HG03060 (cell line): ENCODE results near the gene CTNNA1.
"Not testable (repeated sequence)": the region's sequence is repeated elsewhere in the genome, so short reads cannot be mapped to it uniquely, and the experiment has no call there.

ENCODE experiments used
- ATAC-seq: cut with Tn5 transposase; IDR thresholded peaks from one replicate; pipeline ENCODE4 v1.9.1; 2021; ENCODE audit warnings: low read depth, moderate number of reproducible peaks; ENCODE audit not compliant: unreplicated experiment

Gene CTNNA1

DNA sequence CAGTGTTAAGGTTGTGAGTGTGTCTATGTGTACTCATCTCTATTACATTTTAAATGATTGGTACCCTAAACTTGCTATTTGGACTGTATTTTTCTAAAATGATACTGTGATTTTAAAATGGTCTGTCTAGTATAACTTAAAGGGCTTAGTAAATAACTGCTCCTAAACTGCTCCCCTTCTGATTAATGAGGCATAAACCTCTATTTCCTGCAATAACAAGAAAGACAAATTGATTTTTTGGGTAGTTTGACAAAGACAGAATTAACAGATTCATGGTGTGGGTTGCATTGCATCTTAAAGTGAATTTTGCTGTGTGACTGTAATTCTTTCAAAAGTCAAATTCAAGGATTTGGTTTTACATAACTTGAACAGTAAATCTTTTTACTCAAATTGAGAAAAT is 130.0 kb downstream of the CTNNA1 start:
- no peak for ATAC-seq

DNA sequence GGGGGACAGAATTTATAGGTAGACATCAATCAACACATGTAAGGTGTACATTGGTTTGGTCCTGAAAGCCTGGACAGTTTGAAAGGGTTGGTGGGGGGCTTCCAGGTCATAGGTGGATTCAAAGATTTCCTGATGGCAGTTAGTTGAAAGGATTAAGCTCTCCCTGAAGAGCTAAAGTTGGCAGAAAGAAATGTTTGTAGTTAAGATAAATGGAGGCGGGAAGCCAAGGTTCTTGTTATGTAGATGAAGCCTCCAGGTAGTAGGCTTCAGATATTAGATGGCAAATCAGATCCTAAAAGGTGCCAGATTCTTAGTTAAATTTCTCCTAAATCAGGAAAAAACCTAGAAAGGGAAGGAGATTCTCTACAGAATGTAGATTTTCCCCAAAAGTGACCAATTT is 130.9 kb downstream of the CTNNA1 start:
- ATAC-seq: no peak

DNA sequence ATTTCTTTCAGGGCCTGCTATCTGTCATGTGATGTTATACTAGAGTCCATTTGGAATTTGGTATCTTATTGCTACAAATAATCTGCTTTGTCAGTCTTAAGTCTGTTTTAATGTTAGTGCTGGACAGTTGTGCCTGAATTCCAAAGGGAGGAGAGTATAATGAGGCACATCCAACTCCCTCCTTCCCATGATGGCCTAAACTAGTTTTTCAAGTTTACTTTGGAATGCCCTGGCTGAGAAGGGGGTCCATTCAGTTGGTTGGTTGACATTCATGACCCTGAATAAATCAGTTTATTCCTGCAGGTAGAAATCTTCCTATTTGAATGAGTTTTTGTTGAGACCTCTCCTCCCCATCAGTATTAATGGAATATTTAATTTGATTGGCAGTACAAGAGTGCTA is 131.3 kb downstream of the CTNNA1 start:
- ATAC-seq: no peak

DNA sequence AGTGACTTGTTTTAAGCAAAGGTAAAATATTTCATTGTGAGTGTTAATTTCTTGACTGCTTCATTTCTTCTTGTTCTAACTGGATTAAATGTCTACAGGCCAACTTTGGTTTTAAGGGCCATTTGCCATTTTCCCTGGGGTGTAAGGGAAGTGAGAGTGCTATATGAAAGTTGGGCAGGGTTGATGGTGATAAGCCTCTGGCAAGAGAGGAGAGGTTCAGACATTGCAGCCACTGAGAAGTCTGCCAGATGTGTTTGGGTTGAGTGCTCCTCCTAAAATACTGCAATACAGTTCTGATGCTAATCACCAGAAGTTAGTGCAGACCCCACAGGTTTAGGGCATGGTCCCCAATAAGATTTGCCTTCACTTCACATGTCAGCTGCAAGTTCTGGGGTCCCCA is 136.8 kb downstream of the CTNNA1 start:
- no peak for ATAC-seq

DNA sequence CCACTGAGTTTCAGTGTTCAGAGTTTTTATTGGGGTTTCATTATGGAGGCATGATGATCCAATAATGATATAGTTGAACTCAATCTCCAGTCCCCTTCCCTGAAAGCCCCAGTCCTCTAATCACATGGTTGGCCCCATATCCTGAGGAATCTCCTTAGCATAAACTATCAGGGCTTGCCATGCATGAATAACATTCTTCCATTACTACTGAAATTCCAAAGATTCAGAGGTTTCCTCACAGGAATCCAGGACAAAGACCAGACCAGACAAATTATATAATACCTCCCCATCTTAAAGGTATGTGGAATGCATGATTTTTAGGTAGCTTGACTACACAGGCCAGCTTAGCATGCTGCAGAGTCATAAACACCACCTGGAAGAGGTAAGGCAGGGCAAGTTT is 137.4 kb downstream of the CTNNA1 start:
- ATAC-seq: no peak

DNA sequence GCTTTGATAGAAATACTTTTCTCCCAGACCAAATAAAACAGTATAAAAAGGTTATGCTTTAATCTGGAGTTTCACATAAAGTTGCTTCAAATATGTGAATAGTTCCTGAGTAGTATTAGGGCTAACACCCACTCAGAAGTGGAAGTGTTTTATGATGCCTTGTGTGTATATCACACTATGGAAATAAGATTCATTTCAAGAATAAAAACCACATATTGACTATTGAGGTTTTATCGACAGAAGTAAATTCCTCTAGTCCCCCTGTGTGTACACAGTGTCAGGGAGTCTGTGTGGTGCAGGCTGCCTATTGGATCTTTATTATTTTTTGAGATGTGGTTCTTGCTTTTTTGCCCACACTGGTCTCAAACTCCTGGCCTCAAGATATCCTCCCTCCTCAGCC is 142.7 kb downstream of the CTNNA1 start:
- ATAC-seq: no peak

DNA sequence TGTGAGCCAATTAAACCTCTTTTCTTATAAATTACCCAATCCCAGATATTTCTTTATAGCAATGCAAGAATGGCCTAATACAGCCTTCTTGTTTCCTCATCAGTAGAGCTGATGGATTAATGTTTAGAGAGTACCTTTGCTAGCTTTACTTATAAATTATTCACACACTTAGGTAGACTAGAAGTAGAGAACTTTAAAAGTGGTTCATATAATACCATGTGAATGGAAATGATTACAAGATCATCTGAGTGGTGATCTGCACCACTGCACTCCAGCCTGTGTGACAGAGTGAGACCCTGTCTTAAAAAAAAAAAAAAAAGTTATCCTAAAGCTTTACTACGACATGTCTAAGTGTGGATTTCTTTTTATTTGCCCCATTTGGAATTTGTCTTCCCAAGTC is 145.1 kb downstream of the CTNNA1 start:
- no peak for ATAC-seq

DNA sequence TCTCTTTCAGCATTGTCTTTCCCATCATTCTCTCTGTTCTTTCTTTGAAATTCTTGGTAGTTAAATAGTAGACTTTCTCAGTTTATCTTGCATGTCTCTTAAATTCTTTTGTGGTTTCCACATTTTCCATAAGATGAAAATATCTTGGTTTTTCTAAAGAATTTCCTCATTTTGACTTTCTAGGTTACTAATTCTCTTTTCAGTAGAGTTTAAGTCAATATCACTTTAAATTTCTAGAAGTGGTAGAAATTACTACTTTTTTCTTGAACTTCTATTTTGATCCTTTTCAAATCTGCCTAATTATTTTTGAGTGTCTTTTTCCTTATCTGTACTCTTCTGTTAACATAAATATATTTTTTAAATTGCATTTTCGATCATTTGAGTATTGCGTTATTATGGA is 145.5 kb downstream of the CTNNA1 start:
- no peak for ATAC-seq

DNA sequence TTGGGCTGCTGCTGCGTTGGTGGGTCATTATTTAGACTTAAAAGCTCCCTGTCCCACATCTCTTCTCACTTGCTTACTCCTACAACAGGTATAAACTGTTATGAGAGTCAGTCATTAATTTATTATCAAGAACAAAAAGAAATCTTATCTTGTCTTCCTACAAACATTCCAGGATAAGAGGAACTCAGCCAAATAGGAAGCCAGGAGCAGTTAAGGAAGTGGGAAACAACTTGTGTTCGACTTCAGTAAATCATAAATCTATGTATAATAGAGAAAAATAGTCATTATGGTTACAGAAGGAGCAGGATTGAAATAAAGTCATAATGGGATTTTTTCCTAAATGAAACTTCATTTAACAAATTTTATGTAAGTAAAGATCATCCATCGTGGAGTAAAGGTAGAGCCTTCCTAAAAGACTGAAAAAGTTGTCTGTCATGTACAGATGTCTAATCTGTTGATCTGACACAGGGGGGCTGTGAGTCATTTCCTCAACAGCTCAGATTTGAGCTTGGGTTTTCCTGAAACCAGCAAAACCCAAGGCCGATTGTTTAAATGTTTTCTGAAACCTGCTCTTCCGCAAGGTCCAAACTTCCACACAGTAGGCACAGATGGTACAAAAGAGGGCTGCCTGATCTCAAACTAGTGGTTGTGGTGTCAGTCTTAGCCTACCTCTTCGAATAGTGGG is 147.2 kb downstream of the CTNNA1 start:
- no peak for ATAC-seq

DNA sequence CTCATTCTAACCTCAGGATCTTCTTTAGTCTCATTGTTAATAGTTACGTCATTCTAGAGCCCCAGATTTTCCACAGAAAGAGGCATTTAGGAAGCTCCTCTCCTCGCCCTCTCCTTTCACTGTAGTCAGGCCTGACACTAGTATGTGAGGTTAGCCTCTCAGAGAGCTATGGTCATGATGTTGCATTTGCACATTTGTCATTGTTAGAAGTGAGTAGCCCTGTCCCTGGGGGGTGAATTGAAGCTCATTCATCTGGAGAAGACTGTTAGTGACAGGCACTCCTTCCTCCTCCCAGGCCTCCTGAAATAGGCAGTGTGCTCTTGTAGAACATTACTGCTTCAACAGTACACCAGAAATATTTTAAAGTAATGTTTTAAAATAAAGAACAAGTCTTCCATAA is 148.5 kb downstream of the CTNNA1 start:
- no peak for ATAC-seq

DNA sequence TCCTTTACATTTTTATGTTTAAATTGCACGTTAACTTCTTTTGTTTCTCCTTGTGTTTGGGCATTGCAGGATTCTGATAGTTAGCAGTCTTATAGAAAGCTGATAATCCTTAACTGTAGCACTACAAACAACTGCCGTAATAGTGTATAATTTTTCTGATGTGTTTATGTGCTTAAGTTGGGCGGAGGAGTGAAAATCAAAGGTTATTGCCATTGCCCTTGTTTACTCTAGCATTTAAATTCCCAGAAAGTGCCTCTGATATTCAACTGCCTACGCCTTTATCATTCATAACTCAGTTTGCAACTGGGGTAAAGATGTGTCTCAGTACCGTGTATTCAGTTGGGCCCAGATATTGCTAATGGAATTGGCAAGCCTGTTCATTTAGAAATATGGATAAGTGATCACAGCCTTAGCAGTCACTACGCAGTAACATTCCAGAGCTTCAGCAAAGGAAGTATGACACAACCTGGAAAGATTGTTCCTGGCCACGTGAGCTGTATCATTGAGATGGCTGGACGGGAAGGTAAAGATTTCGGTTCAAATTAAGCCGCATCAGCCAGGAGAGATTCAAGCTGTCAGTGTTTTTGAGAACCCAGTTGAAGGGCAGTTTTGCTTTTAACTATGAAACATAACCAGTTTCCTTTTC is 150.0 kb downstream of the CTNNA1 start:
- no peak for ATAC-seq

DNA sequence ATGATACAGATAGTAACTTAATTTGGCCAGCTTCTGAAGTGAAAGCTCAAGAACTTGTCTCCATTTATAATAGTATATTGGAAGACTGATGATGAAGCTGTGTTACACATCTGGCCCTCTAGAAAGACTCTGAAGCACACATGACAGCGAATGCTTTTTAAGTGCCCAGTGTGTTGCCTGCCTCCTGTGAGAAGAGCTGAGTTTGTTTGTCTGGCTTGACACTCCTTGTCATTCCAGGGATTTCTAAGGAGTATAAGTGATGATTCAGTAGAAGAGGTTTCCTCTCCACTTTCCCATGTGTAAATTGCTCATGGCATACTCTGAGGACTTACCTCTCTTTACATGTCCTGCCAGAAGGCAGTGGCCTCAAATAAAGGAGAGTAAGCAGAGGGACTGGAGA is 152.3 kb downstream of the CTNNA1 start:
- no peak for ATAC-seq

DNA sequence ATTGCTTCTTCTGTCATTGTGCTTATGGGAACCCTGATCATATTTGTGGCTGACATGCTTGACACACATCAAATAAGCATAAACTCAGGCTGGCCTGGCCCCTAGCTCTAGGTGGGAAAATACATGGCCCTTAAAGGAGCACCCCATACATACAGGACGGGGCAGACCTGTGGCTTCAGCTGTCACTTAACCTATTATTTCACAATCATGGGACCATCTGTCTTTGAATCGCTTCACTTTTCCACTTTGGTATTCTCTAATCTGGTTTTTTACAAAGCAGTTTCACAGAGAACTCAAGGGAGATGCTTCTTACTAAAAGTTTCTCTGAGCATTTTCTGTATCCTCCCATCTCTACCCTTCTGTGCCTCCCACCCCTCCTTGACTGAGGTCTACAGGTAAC is 156.5 kb downstream of the CTNNA1 start:
- ATAC-seq: no peak

DNA sequence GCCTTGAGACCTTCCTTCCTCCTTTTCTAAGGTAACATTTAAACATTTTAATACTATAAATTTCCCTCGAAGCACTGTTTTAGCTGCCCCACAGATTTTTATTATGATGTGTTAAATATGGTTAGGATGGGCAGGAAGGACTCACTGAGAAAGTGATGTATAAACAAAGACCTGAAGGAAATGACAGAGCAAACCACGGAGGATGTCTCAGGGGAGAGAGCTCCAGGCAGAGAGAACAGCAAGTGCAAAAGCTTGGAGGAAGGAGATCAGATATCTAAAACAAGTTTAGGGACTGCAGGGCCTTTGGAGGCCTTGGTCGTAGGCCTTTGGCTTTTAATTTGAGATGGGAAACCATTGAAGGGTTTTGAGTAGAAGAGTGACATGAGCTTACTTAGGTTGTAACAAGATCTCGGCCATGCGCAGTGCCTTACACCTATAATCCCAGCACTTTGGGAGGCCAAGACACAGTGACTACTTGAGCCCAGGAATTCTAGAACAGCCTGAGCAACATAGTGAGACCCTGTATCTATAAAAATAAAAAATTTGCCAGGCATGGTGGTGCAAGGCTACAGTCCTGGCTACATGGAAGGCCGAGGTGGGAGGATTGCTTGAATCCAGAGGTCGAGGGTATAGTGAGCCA is 157.4 kb downstream of the CTNNA1 start:
- ATAC-seq: no peak

DNA sequence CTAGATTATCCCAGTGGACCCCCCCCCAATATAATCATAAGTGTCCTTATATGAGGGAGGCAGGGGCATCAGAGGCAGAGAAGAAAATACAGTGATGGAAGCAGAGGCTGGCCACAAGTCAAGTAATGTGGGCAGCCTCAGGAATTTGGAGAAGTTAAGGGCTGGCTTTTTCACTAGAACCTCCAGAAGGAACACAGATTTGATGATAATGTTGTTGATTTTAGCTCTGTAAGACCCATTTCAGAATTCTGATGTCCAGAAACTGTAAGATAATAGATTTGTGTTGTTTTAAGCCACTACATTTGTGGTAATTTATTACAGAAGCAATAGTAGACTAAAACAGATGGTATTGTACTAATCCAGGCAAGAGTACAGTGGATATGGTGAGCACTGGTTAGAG is 158.2 kb downstream of the CTNNA1 start:
- no peak for ATAC-seq

DNA sequence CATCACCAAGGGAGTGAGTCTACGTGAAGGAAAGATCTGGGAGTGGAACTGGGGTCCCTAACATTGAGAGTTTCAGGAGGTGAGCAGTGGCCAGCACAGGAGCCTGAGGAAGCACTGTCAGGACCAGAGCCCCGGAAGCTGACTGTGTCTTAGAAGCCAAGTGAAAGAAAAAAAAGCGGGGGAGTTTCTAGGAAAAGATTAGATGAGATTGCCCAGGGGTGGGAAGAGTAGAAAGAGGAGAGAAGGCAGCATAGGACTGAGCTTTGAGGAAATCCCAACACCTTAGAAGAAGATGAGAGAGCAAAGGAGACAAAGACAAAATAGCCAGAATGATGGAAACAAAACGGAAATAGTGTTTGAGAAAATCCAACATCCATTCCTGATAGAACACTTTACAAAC is 158.9 kb downstream of the CTNNA1 start:
- ATAC-seq: no peak

DNA sequence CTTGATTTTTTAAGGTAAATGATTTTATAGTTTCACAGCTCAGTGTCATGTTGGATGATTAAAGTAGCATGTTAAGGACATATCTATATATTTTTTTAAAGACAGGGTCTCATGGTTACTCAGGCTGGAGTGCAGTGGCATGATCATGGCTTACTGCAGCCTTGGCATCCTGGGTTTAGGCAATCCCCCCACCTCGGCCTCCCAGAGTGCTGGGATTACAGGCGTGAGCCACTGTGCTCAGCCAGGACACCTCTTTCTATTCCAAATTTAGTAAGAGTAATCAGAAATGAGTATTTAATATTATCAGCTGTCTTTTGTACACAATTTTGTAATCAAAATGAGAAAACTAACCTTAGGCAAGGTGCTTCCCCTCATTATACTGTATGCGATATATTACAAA is 160.5 kb downstream of the CTNNA1 start:
- ATAC-seq: no peak

DNA sequence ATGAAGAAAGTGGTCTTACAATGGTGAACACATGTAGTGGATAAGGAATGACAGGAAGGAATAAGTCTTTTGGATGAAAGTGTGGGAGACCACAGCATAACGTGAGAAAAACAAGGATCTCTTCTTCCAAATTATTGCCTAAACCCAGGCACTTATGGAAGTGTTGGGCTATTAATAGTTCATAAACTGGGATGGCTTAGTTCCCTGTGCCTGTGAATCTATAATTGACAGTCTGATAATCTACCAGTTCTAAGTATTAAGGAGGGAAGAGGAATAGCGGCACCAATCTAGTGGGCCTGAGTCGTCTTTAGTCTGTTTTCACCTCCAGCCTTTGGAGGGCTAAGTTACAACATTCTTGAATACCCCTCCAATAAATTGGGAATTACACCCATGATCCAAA is 161.1 kb downstream of the CTNNA1 start:
- no peak for ATAC-seq

DNA sequence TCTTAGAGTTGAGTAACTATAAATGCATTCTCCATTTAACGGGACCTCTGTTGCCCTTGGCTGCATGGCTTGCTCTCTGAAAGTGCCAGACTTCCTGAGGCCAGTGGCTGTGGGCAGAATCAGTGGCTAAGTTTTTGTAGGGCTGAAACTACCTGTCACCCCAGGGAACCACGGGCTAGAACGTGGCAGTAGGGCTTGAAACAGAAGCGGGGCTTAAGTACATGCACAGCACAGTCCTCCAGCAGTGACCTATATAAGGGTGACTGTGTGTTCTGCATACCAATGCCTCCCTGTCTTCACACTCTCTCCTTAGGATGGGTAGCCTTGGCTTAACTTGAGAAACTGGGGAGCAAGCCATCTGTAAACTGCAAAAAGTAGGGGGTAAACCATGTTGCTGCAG is 165.5 kb downstream of the CTNNA1 start:
- ATAC-seq: no peak

DNA sequence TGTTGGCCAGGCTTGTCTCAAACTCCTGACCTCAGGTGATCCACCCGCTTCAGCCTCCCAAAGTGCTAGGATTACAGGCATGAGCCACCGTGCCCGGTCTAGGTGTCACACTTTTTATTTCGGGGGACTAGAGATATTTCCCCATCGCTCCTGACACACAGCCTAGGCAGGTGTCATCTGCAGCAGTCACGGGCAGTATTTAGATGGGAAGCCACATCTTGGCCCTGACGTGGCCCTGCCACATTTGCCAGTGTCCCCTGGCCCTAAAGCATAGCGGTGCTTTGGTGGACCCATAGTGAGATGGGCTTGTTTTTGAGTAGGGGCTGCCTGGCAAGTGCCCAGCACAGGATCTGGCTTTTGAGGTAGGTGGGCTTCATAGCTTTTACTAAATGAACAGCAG is 167.0 kb downstream of the CTNNA1 start:
- no peak for ATAC-seq

DNA sequence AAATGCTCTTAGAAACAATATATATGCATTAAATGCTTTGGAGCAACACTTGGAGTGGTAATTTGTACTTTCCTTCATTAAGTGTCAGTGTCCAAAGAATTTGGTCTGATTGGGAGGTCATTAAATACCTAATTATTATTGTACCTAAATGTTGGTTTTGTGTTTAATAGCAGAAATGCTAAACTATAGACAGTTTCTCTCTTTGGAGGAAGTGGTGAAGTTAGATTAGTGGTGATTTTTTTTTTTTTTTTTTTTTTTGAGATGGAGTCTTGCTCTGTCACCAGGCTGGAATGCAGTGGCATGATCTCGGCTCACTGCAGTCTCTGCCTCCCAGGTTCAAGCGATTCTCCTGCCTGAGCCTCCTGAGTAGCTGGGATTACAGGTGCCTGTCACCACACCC is 168.1 kb downstream of the CTNNA1 start:
- ATAC-seq: not testable (repeated sequence)

DNA sequence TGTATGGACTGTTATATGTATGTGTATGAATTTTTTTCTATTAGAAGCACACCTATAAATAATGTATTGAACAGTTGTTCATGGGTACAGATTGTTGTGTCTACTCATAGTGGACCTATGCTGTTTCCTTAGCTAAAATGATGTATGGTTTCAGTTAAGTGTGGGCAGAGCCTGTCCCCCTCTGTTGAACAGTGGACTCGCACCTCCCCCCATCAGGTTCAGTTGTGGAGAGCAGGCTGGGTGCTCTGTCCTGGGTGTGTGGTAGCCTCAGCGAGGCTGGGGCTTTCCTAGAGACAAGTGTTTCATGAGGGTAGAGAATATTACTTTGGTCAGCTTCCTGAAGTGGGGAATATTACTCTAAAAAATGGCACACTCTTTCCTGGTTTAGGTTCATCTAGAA is 169.3 kb downstream of the CTNNA1 start:
- ATAC-seq: no peak
